ENCODE measurements around the gene OPTC. TPM values are rescaled to one million over a fixed set of nuclear protein-coding genes. Genes with fewer than 3 reads are reported as not detected.

Gene OPTC
- total and polyA plus RNA-seq, 9 of the 15 experiments (the other 6 are each of a cell fraction or from before 2014, with no cell fraction given), result not detected

DNA sequence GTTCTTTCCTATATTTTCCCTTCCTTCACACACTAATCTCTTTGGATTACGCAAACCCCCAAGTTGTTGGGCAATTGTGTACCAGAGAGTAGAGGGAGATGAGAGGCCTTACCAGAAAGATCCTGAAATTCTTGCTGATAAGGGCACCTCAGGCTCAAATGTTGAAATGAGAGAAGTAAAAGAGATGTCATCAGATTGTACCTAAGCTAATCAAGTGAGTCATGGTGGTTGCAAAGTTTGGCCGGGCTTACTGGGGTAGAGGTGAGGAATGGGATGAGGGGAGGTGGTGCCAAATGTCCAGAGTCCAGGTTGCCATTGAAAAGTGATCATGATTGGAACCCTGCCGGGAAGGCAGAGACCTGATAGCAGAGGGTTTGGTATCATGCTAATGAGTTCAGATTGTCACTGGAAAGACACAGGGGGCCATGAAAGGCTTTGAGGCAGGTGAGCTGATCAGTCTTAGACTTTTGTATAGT is 43.1 kb downstream of the OPTC start:
- in situ Hi-C loops (cut with MboI) (no loop called here), intact Hi-C loops (cut with micrococcal nuclease) (no loop called here)
- no peaks in the 10 kb centered on the region for H3K9me3 ChIP-seq (replicated peaks; ENCODE audit: control insufficient read depth, insufficient read depth, low read depth, low read length)
- ATAC-seq (no peak), FAIRE-seq (no peak), DNase-seq (ENCODE audit: extremely low read depth in 1 of 4, low spot score in 3 of 4) (no peak)
- H3K79me2 ChIP-seq (ENCODE audit: control insufficient read depth, insufficient read depth, low read length), result no peaks in the 10 kb centered on the region
- no peaks in the 10 kb centered on the region for H3K9me1 ChIP-seq (ENCODE audit: control insufficient read depth, insufficient read depth, low read length)
- no peak overlapping the region for H3K9ac ChIP-seq (ENCODE audit: insufficient read depth in 1 of 2, low read depth in 2 of 2, low read length in 2 of 2)
- POLR2A ChIA-PET, result interaction anchor here (1.6 kb wide), 1 partner anchor 12 kb away, joined by 6 read pairs; no protein-coding TSS in a partner anchor
- no peak overlapping the region for H3K4me3 ChIP-seq
- TF ChIP-seq, protein P1, sequence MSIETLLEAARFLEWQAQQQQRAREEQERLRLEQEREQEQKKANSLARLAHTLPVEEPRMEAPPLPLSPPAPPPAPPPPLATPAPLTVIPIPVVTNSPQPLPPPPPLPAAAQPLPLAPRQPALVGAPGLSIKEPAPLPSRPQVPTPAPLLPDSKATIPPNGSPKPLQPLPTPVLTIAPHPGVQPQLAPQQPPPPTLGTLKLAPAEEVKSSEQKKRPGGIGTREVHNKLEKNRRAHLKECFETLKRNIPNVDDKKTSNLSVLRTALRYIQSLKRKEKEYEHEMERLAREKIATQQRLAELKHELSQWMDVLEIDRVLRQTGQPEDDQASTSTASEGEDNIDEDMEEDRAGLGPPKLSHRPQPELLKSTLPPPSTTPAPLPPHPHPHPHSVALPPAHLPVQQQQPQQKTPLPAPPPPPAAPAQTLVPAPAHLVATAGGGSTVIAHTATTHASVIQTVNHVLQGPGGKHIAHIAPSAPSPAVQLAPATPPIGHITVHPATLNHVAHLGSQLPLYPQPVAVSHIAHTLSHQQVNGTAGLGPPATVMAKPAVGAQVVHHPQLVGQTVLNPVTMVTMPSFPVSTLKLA (conservative IDR thresholded peaks at IDR 0.05), result no peak
- TF ChIP-seq CEBPG (CRISPR knock-in tag; IDR thresholded peaks at IDR 0.05) (no peak), CEBPG (tag; conservative IDR thresholded peaks at IDR 0.05 in 1 of 2, IDR thresholded peaks at IDR 0.05 in 1 of 2) (peak; percentile 95 to 99), CEBPB (tag; IDR thresholded peaks at IDR 0.05) (peak; percentile 92), ZNF668 (CRISPR knock-in tag; IDR thresholded peaks at IDR 0.05) (no peak), TRIM24 (IDR thresholded peaks at IDR 0.05) (peak in 1 of 2 experiments; percentile 35; a peak in 1 of 4 replicates), TCF7 (IDR thresholded peaks at IDR 0.05; ENCODE audit: borderline replicate concordance) (no peak), XRCC3 (IDR thresholded peaks at IDR 0.05) (no peak), FOXJ3 (CRISPR knock-in tag; IDR thresholded peaks at IDR 0.05) (no peak), HSF4 (CRISPR knock-in tag; IDR thresholded peaks at IDR 0.05; ENCODE audit: borderline replicate concordance) (no peak)
- TF ChIP-seq, protein P2, sequence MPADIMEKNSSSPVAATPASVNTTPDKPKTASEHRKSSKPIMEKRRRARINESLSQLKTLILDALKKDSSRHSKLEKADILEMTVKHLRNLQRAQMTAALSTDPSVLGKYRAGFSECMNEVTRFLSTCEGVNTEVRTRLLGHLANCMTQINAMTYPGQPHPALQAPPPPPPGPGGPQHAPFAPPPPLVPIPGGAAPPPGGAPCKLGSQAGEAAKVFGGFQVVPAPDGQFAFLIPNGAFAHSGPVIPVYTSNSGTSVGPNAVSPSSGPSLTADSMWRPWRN (IDR thresholded peaks at IDR 0.05; ENCODE audit: low read depth), result no peak
- TF ChIP-seq, protein P3, sequence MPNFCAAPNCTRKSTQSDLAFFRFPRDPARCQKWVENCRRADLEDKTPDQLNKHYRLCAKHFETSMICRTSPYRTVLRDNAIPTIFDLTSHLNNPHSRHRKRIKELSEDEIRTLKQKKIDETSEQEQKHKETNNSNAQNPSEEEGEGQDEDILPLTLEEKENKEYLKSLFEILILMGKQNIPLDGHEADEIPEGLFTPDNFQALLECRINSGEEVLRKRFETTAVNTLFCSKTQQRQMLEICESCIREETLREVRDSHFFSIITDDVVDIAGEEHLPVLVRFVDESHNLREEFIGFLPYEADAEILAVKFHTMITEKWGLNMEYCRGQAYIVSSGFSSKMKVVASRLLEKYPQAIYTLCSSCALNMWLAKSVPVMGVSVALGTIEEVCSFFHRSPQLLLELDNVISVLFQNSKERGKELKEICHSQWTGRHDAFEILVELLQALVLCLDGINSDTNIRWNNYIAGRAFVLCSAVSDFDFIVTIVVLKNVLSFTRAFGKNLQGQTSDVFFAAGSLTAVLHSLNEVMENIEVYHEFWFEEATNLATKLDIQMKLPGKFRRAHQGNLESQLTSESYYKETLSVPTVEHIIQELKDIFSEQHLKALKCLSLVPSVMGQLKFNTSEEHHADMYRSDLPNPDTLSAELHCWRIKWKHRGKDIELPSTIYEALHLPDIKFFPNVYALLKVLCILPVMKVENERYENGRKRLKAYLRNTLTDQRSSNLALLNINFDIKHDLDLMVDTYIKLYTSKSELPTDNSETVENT (CRISPR knock-in tag; IDR thresholded peaks at IDR 0.05), result no peak
- TF ChIP-seq, protein P4, sequence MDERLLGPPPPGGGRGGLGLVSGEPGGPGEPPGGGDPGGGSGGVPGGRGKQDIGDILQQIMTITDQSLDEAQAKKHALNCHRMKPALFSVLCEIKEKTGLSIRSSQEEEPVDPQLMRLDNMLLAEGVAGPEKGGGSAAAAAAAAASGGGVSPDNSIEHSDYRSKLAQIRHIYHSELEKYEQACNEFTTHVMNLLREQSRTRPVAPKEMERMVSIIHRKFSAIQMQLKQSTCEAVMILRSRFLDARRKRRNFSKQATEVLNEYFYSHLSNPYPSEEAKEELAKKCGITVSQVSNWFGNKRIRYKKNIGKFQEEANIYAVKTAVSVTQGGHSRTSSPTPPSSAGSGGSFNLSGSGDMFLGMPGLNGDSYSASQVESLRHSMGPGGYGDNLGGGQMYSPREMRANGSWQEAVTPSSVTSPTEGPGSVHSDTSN (CRISPR knock-in tag; IDR thresholded peaks at IDR 0.05; ENCODE audit: low read depth), result no peak
- TF ChIP-seq, protein P4 (tag; conservative IDR thresholded peaks at IDR 0.05; ENCODE audit: low read depth), result no peak
- CTCF ChIA-PET (ENCODE audit: low intra/inter-chr PET ratio), result no interaction called here
- no peaks in the 10 kb centered on the region for H3K36me3 ChIP-seq (ENCODE audit: control insufficient read depth, insufficient read depth, low read length)
- H3K27me3 ChIP-seq (ENCODE audit: control insufficient read depth in 2 of 2, insufficient read depth in 2 of 2, low read length in 2 of 2), result peaks cover 28 to 34% of the 10 kb centered on the region in 2 experiments
- H4K20me1 ChIP-seq (replicated peaks; ENCODE audit: control insufficient read depth, insufficient read depth, low read length), result no peaks in the 10 kb centered on the region
- BruUV-seq (replicated peaks), result no TSS peak
- no peak overlapping the region for H3K27ac ChIP-seq (ENCODE audit: extremely low read depth, low read depth, low read length)
- H2AFZ ChIP-seq (ENCODE audit: low read depth, low read length), result no peak overlapping the region
- H3K4me1 ChIP-seq (replicated peaks in 1 of 2; ENCODE audit: control insufficient read depth in 2 of 2, insufficient read depth in 2 of 2, low read length in 2 of 2), result no peaks in the 10 kb centered on the region
- WGBS (ENCODE audit: insufficient coverage, low coverage, missing lambda C conversion rate), result 0% methylated on average over 3 of the region's 3 CpGs
- H3K4me2 ChIP-seq (ENCODE audit: insufficient read depth, low read length), result no peak overlapping the region

Measured in K562 (cell line).